AML-193 (cell line): ENCODE results near the gene CXCL5.

Experiments used
- DNase-seq, 2 experiments: peaks; one replicate each; lab custom pipeline; 2025; lab: John Stamatoyannopoulos, UW

The CXCL5 gene

GRCh38 chr4:73998040-73999011 lies at the start of gene CXCL5:
CXCL5 (minus strand) TSS chr4:73998677; CDS start chr4:73998581, 96 bp downstream.
- no peak for DNase-seq

GRCh38 chr4:74047152-74047551 lies 48.7 kb upstream of the CXCL5 start:
- no peak for DNase-seq

- no peak for DNase-seq
These were observed 47.3 kb upstream of the CXCL5 start for GRCh38 chr4:74045772-74046171.

- DNase-seq: no peak
These were observed 46.8 kb upstream of the CXCL5 start for GRCh38 chr4:74045247-74045646.

- DNase-seq: no peak
These were observed 46.2 kb upstream of the CXCL5 start for GRCh38 chr4:74044677-74045076.

- DNase-seq: no peak
These were observed 44.2 kb upstream of the CXCL5 start for GRCh38 chr4:74042681-74043080.

GRCh38 chr4:74041418-74041817 lies 42.9 kb upstream of the CXCL5 start:
- DNase-seq: no peak

GRCh38 chr4:74039315-74039763 lies 40.9 kb upstream of the CXCL5 start:
- peak in 1 of 2 experiments; percentile 35 for DNase-seq

- peak; percentile 45 to 61 for DNase-seq
These were observed 40.2 kb upstream of the CXCL5 start, which contains the start of gene CXCL3 for GRCh38 chr4:74038425-74039314. CXCL3 (minus strand) TSS chr4:74038689; CDS start chr4:74038611, 78 bp downstream.

- no peak for DNase-seq
These were observed 39.6 kb upstream of the CXCL5 start for GRCh38 chr4:74038086-74038424.

- DNase-seq: no peak
These were observed 38.8 kb upstream of the CXCL5 start for GRCh38 chr4:74037076-74037955.

GRCh38 chr4:74033739-74034138 lies 35.3 kb upstream of the CXCL5 start:
- peak; percentile 18 to 34 for DNase-seq

- DNase-seq: no peak
These were observed 33.6 kb upstream of the CXCL5 start for GRCh38 chr4:74032064-74032463.

GRCh38 chr4:74031576-74031975 lies 33.1 kb upstream of the CXCL5 start:
- no peak for DNase-seq

GRCh38 chr4:74030285-74030684 lies 31.8 kb upstream of the CXCL5 start:
- peak; percentile 9 to 22 for DNase-seq

- no peak for DNase-seq
These were observed 30.0 kb upstream of the CXCL5 start for GRCh38 chr4:74028504-74028903.

GRCh38 chr4:74023709-74024108 lies 25.2 kb upstream of the CXCL5 start:
- no peak for DNase-seq

GRCh38 chr4:74021601-74022000 lies 23.1 kb upstream of the CXCL5 start:
- DNase-seq: no peak

- DNase-seq: peak; percentile 87 to 90
These were observed 20.3 kb upstream of the CXCL5 start for GRCh38 chr4:74018771-74019170.

GRCh38 chr4:74018116-74018515 lies 19.6 kb upstream of the CXCL5 start:
- DNase-seq: peak in 1 of 2 experiments; percentile 4

GRCh38 chr4:74016068-74016467 lies 17.6 kb upstream of the CXCL5 start:
- no peak for DNase-seq
